ENCODE measurements around the gene EDARADD.
"Not testable (repeated sequence)": the region's sequence is repeated elsewhere in the genome, so short reads cannot be mapped to it uniquely, and the experiment has no call there.

EDARADD gene

DNA sequence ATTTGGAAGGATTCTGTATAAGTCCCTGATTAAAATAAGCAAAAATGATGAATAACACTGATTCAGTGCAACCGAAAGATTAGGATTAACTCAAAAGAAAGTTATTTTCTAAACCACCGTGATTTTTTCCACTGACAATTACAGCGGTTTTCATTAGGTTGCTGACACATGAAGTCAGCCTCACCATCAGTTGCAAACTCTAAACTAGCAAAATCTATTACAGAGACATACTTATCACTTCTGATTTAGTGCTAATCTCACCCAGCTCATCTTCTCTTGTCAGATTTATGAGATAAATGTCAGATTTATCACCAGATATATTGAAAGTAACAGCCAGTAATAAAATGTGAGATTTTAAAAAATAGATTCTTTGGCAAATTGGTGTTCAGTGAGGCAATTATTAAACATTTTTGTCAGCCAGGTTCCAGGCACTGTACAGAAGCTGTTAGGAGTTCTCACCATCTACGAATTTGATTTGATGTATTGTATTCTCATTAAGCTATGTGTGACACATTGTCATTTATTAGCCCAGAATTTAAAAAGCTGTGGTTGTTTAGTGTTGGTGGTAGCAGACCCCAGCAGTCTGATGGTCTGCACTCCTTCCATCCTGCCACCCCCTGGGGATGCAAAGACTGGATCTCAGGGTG lies 92.4 kb downstream of the EDARADD start:
- no peak for DNase-seq (ENCODE audit: low read depth)

- not testable (repeated sequence) for DNase-seq (ENCODE audit: low read depth)
These were observed 95.1 kb downstream of the EDARADD start for GRCh38 chr1:236489161-236489560.

GRCh38 chr1:236489710-236490377 lies 95.8 kb downstream of the EDARADD start:
- no peak for DNase-seq (ENCODE audit: low read depth)

DNA sequence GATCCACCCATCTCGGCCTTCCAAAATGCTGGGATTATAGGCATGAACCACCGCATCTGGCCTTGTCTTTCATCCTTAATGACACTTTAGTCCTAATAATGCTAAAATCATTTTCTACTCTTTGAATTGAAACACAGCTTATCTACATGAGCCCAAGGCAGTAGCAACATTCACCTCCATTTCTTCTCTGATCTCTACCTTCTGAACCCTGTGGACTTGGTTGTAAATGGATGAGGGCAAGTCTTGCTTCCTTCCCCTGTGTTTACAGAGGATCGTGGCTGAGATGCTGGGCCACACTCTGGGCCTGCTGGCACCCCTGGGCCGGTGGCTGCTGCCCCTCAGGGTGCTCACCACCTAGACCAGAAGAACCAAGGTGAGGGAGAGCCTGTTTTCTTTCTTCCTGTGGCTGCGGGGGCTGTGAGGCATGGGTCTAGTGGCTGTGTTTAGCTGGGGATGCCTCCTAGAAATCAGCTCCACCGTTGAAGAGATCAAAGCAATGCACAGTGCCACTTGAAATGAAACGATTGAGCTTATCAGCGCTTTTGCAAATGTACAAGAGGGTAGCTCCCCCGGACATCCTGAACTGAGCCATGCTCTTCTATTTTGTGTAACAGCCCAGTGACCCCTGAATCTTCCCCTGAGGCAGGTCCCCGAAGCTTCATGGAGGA lies 97.5 kb downstream of the EDARADD start:
- DNase-seq (ENCODE audit: low read depth) = no peak

DNA sequence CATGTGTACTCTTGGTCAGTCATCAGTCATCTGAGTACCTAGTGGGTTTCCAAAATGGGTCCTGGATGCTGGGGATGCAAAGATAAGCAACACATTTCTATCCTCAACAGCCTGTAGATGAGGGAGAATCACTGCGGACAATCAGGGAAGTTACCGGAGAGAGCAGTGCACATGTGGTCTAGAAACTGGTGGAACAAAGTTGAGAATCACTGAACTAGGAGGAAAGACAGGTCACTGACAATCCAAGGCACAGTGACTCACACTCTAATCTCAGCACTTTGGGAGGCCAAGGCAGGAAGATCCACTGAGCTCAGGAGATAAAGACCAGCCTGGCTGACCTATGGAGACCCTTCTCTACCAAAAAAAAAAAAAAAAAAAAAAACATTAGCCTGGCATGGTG lies 98.3 kb downstream of the EDARADD start:
- DNase-seq (ENCODE audit: low read depth) = no peak

GRCh38 chr1:236494082-236494481 lies 100.0 kb downstream of the EDARADD start:
- no peak for DNase-seq (ENCODE audit: low read depth)

DNA sequence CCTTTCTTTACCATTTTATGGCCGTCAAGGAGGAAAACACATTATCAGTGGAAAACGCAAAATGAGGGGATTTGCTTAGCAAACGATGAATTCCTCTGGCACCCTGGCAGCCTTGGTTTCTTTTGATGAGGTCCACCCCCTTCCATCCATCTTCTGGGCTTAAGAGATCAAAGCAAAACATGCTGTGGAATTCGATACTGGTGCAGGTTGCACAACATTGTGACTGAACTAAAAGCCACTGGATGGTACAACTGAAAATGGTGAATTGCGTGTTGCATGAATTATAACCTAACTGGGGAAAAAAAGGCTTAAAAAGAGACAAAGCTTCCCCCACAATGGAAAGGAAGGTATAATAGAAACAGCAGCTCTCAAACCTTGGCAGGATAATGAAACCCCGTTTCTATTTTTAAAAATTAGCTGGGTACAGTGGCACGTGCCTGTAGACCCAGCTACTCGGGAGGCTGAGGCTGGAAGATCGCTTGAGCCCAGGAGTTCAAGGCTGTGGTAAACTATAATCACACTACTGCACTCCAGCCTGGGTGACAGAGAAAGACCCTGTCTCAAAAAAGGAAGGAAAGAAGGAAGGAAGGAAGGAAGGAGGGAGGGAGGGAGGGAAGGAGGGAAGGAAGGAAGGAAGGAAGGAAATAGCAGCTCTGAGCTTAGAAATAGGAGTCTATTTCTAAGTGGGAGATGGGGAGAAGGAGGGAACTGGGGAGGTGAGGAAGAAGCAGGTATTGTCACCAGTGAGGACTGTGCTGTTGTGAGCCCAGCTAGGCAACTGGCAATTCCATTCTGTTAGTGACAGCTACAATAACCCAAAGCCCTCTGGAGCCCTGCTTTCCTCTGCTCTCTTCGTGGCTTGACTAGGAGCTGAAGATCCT lies 100.7 kb downstream of the EDARADD start:
- no peak for DNase-seq (ENCODE audit: low read depth)

DNA sequence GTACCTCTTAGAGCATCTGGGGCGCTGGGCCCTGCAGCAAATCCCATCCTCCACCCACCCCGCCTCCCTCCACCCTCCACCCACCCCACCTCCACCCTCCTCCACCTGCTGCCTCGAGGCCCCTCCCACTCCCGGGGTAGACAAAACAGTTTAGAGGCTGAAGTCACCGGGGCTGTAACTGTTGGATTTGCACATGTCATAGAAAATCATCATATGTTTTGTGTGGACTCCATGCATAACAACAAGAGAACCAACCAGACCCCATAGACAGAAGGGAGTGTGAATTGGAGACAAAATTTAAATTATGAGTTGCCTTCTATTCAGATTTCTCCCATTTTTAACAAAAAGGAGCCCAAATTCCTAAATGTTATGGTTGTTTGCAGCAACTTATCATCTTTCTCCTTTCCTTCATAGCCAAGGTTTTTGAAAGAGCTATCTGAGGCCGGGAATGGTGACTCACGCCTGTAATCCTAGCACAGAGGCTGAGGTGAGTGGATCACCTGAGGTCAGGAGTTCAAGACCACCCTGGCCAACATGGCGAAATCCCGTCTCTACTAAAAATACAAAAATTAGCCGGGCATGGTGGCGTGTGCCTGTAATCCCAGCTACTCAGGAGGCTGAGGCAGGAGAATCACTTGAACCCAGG lies 101.5 kb downstream of the EDARADD start:
- no peak for DNase-seq (ENCODE audit: low read depth)

DNA sequence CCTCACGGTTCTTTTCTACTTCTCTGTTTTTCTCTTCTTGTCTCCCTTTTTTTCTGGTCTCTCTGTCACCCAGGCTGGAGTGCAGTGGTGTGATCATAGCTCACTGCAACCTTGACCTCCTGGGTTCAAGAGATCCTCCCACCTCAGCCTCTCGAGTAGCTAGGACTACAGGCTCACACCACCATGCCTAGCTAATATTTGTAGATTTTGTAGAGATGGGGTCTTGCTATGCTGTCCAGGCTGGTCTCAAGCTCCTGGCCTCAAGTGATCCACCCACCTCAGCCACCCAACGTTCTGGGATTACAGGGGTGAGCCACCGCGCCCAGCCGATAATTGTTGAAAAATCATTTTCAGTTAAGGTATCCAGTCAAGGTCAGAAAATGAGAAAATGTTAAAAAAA lies 103.8 kb downstream of the EDARADD start:
- DNase-seq (ENCODE audit: low read depth) = no peak

- no peak for DNase-seq (ENCODE audit: low read depth)
These were observed 107.0 kb downstream of the EDARADD start for GRCh38 chr1:236501093-236501492.

DNA sequence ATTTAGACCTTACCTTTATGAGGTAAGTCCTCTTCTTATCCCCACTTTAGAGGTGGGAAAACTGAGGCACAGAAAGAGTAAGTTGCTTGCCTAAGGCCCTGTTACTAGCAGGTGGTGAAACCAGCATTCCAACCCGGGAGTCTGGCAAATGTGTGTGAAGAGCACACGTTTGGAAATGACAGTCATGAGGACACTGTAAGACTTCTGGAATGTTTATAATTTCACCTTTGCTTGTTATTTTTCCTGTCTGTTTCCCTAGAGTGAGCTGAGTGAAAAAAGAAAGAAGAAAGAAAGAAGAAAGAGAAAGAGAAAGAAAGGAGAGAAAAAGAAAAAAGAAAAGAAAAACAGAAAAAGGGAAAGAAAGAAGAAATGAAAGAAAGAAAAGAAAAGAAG lies 108.5 kb downstream of the EDARADD start:
- DNase-seq (ENCODE audit: low read depth) = no peak

DNA sequence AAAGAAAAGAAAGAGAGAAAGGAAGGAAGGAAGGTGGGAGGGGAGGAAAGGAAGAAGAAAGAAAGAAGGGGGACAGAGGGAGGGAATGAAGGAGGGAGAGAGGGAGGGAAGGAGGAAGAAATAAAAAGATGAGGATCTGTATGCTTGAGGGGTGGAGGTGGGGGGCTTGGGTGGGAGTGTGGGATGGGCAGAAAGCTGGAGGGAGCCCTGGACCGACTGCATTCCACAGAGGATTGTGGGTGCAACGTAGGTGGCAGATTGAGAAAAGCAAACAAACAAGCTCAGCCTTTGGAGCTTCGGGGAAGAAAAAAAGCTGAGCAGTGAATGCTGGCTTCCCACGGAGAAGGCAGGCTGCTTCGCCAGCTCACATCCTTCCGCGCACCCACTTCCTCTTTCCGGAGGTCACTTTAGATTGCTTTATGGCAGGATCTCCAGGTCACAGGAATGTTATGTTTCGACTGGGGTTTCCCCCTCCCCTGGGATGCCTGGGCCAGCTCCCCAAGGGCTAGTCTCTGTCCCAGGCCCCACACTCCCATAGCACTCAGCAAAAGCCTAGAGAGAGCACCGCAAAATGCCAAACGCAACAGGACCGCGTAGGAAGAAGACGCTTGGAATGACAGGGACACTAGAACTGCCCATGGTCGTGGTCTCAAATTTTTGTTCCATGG lies 109.0 kb downstream of the EDARADD start:
- no peak for DNase-seq (ENCODE audit: low read depth)

DNA sequence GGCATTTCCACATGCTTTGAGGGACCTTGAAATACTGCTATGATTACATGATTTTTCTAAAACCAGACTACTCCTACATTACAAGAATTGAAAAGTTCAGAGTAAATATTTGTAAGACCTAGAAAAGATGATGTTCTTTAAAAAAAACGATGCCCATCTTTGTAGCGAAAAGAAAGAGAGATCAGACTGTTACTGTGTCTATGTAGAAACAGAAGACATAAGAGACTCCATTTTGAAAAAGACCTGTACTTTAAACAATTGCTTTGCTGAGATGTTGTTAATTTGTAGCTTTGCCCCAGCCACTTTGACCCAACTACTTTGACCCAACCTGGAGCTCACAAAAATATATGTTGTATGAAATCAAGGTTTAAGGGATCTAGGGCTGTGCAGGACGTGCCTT lies 110.3 kb downstream of the EDARADD start:
- DNase-seq (ENCODE audit: low read depth) = not testable (repeated sequence)

GRCh38 chr1:236507022-236507700 lies 113.1 kb downstream of the EDARADD start:
- DNase-seq (ENCODE audit: low read depth) = no peak

- DNase-seq (ENCODE audit: low read depth) = no peak
These were observed 114.5 kb downstream of the EDARADD start for GRCh38 chr1:236508593-236509027.

DNA sequence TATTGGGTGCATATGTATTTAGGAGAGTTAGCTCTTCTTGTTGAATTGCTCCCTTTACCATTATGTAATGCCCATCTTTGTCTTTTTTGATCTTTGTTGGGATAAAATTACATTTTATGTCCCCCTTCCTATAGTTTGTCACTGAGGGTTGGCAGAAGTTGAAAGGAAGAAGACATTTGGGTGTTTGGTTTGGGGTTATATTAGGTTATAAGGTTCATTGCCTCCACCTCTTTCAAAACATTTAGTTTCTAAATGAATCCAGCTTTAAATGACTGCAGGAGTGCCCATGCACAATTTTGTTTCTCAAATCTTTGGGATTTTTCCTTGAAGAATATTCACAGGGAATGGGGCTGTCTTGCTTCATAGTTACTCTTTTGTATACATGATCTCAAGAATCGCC lies 115.1 kb downstream of the EDARADD start:
- no peak for DNase-seq (ENCODE audit: low read depth)

DNA sequence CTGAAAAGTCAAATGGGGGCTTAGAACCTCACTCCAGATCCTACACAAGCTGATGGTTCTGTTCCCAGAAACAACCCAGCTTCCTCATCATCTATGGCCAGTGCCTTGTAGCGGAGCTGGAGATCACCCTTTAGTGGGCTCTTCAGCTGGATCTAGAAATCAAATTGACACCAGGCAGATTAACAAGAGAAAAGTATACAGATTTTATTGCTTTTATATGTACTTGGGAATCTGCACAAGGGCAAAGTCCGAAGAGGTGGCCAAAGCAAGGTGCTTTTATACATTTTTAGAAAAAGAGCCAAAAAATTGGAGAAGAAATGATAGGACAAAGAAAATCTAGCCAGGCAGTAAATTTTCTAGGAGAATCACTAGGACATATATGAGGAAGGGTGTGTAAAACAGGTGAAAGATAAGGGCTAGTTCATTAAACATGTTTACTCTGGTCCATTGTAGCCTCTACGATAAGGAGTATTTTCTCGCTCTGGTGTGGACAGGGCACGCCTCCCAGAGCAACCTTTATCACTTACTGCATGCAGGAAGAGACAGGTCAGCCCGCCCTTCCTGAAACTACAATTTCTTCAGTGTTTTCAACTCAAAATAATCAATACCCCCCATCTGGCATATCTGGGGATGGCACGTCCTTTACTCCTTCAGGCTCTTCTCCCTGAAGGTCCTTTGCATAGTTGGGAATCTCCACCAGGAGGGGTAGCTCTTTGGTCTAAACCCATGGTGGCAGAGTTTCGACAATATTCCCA lies 115.7 kb downstream of the EDARADD start:
- DNase-seq (ENCODE audit: low read depth) = no peak

DNA sequence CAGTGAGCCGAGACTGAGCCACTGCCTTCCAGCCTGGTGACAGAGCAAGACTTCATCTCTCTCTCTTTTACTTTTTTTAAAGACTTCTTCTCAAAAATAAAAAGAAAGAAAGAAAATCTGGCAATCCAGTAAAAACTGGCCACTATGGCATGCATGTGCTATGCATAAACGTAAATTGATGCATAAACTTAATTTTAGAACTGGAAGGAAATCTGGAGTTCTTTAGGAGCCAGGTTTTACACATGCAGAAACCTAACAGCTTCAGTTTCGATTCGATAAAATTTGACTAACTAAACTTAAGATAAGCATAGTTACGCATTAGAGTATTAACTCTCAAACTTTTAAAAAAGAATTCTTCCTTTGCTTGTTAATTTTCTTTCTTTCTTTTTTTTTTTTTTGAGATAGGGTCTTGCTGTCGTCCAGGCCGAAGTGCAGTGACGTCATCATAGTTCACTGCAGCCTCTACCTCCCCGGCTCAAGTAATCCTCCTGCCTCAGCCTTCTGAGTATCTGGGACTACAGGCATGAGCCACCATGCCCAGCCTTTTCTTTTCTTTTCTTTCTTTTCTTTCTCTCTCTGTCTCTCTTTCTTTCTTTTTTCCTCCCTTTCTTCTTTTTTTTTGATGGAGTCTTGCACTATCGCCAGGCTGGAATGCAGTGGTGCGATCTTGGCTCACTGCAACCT lies 117.8 kb downstream of the EDARADD start:
- DNase-seq (ENCODE audit: low read depth) = no peak

Data from T follicular helper cell (primary cell).